COR-L47 (cell line): Measurements from ENCODE around the gene GLMP.

Experiments
- DNase-seq: peaks from one replicate; lab custom pipeline; 2025; lab: John Stamatoyannopoulos, UW

Gene GLMP

DNA sequence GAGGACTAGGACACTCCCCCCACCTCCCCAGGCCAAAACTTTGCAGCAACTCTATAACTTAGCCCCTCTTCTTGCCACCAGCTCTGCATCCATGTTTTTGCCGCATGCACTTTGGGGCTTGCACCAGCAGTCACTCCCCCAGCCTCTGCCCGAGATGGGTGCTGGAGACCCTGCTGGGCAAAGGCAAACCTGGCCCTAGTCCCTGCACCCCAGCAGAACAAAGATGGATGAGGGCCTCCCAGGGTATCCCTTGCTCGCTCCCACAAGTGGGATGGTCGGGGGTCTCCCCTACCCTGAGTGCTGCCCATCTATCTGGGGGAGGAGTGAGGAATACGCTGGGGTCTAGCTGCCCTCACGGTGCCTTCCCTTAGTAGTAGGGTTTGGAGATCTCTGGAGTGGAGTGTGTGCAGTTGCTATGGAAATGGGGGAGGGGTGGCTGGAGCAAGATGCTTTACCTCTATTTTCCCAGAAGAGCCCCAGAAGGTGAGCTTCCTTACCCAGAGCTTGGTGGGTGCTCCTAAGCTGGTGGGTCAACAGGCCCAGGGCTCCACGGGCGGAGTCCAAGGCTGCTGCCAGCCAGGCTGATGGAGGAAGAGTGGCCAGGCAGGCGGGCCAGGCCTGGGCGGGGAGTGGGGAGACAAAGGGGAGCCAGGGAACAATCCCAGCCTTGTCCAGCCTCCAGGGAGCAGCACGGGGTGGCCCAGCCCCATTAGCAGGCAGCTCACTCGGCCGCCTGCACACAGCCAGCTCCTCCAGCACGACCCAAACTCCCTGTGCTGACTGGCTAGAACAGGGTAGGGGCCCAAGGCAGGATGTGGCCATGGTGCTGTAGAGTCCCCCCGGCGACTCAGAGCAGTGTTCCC, 47.8 kb downstream of the GLMP start, which contains the start of gene PAQR6:
PAQR6 (minus strand) TSS at position 597 of the 863 bp plus-strand sequence. CDS start 1,325 bp downstream, outside the sequence.
- no peak for DNase-seq

DNA sequence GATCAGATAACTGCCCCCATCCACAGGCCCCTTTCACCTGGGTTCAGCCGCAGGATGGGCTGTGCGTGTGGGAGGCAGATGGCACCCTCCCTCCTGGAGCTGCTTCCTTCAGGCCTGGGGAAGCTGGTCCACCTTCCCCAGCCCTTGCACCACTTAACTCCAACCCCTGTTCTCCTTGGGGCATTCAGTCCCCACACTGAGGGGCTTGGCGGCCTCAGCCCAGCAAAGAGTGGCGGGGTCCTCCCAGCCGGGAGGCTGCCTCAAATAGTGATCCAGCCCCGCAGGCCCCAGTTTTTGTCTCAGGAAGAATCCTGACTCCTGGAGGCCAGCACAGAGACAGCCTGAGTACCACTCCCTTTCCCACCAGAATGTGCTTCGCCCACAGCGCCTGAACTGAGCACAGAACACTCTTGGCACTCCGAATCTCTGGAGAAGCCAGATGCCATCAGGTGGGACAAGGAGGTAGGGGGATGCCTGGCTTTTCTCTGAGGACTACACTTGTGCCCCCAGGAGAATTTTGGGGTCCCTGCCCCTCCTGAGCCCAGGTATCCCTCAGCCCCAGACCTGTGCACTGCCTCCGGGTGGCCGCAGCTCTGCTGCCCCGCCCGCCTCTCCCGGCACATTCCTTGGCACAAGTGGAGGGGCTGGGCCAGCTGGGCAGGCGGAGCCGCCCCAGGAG, 48.6 kb downstream of the GLMP start:
- DNase-seq, result no peak

DNA sequence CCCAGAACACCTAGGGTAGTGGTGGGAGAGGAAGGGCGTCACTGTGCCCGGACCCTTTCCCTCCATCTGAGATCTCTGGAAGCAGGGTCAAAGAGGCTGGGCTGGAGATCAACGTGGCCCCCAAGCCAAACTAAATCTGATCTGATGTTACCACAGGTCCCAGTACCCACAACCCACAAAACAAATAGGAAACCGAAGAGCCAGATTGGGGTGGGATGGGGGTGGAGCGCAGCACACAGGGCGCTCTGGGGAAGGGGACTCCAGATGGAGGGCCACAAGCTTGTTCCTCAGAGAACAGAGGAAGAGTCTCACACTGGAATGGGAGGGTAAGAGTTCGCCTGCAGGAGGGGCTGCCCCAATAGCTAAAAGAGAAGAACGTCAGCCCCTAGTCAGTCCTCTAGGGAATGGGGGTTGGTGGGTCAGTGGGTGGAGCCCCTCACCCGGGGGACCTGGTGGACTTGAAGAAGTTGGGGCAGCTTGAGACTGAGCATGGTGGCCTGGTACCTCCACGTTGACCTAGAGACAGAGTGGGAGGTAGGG, 49.2 kb downstream of the GLMP start:
- no peak for DNase-seq

DNA sequence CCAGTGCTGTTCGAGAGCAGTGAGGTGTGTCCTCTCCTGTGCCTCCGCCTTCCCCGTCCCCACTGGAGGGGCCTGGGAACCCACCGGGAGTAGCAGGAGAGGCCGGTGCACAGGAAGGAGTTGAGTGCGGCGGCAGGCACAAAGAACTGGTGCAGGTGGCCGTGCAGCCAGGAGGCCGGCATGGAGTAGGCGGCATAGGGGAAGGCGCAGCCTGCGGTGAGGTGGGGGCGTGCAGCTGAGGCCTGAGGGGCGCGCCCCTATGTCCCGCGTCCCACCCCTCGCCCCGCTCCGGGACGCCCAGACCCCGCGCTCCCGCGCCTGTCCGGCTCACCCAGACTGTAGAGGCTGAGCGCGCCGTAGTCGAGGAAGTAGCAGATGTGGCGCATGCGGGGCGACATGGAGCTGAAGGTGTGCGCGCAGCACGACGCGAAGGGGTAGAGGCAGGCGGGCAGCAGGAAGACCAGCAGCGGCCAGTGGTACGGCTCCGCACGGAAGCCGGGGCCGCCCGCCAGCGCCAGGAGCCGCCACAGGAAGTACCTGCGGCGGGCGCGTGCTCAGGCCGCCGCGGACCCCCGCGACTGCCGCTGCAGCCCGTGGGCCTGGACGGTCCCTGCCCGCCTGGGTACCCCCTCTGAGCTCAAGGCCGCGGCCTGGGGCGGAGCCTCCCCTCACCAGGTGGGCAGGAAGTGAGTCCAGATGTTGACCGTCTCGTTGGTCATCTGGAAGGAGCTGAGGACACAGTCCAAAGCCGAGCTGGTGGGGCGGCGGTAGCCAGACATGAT, 49.8 kb downstream of the GLMP start:
- DNase-seq, result peak; percentile 40

- DNase-seq, result no peak
These were observed 50.8 kb downstream of the GLMP start for GRCh38 chr1:156244712-156245111.

GRCh38 chr1:156244126-156244525, 51.4 kb downstream of the GLMP start:
- no peak for DNase-seq

GRCh38 chr1:156242738-156243137, 52.7 kb downstream of the GLMP start:
- DNase-seq, result no peak
